HG02981 (cell line): ENCODE measurements around the gene HBD.

Experiments used
- ATAC-seq: cut with Tn5 transposase; IDR thresholded peaks from one replicate; pipeline ENCODE4 v1.9.1; 2021; ENCODE audit warnings: mild to moderate bottlenecking, moderate library complexity; ENCODE audit not compliant: unreplicated experiment

Gene HBD

DNA sequence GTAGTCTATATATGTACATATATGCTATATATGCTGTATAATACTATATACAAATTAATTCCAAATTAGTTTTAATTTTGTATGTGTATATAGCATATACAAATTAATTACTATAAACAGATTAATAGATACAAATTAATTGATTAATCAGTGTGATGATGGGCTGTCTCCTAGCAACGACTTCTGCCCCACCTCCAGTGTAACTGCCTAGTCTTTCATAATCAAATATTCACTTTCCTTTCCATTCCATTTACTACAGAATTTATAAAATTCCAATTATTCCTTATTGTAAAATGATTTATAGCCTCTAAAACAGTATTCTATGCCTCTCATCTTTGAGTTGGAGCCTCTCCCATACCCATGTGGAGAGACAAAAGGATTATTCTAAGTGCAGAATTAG, 976 bp downstream of the HBD start:
- no peak for ATAC-seq

DNA sequence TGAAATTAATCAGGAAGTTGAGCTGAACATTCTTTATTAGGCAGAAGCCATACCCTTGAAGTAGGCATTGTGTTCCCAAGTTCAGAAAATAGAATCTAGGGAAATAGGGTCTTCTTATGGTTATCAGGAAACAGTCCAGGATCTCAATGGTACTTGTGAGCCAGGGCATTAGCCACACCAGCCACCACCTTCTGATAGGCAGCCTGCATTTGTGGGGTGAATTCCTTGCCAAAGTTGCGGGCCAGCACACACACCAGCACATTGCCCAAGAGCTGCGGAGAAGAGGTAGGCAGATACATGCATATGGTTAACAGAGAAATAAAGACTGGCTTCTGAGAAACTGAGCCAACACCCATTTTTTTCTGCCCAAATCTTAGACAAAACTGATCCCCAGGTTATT, 1.5 kb downstream of the HBD start:
- ATAC-seq, result no peak

DNA sequence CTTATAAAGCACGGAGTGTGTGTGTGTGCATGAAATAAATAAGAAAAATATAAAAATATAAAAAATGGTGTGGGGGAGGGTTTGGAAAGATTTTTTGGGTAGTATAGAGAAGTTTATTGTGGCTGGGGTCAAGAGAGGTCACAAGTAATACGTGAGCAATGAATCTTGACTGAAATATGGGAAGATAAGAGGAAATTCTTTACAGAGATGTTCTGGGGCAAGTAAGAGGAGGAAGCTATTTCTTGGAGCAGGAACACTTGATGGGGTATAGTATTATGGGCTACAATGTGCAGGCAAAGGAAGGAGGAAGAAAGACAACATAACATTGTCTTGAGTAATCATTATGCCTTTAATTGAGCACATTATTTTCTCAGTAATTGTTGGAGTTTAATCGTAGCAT, 2.1 kb downstream of the HBD start:
- ATAC-seq, result no peak

DNA sequence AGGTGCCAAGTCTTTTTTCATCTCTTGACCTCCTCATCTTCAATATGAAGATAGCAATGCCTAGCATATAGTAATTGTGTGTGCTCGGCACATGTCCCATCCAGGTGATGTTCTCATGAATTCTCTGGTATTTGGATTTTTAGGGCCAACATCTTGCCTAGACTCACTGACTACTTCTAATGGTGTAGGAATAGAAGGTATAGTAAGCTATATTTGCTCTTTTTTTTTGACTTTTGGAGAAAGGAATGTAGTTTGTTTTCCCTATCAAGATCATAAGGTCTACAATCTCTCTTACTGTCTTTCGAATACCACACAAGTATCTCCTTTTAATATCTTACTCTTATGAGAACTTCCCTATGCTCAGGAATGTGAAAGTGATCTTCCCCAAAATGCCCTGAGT, 3.2 kb downstream of the HBD start:
- ATAC-seq, result no peak

DNA sequence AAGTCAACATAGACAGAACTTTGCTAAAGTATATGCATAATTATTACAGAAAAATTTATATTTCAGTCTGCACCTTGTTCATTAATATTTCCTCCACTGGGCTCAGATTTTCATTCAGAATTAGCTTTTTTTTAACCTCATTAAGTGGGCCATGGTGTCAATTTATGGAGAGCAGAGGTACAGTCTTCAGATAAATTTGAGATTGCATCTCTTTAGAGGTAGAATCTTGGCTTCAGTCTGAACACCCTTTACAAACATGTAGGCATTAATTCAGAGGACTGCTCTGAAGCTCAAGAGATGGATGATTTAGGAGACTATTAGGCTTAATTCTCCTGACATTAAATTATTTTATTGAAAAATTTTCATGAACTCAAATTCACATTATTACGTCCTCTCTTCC, 4.0 kb downstream of the HBD start:
- ATAC-seq, result no peak

DNA sequence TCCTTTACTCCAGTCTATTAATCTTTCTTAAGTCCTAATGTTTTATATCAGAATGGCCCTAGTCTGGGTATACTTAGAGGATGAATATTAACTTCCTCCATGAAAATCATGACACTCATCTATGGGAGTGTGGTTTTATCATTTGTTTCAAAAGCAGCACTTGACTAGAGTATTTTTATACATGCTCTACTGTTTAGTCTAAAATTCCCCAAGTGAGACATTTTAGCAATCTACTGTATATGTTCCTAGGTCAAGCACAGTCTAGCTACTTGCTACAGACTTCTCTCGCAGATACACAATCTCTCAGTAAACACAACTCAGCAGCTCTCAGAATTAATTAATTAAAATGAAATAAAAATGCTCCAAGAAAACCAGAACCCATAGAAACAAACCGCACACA, 4.5 kb downstream of the HBD start:
- ATAC-seq, result no peak

DNA sequence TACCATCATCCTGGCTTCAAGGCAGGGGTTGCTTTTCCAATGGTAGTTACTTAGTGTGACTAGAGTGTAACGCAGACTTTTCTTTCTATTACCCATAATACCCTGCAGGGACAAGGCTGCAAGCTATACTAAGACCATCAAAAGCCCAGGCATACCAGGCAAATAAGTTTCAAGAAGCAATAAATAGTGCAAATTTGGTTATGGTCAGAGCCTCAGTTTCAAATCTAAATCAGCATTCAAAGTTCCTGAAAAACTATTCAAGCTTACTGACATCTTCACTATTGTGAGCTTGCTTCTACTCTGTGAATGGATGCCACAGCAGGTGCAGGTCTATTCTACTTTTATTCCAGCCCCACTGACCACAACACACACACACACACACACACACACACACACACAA, 4.9 kb downstream of the HBD start:
- ATAC-seq, result no peak

DNA sequence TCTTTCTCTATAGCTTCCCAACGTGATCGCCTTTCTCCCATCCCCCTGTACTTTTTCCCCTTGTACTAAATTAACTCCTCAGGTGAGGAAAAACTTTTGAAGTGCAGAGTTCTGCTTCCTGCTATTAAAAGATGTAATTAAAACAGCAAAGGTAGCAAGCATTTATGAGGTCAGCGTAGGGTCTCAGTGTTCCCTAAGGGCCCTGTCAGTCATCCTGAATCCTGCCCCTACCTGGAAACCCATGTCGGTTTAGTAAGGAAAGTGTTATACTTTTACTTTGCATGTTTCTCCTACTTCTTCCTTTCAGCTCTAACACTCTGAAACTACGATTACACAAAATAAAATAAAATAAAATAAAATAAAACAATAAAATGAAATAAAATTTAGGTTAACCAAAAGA, 6.2 kb downstream of the HBD start:
- no peak for ATAC-seq

DNA sequence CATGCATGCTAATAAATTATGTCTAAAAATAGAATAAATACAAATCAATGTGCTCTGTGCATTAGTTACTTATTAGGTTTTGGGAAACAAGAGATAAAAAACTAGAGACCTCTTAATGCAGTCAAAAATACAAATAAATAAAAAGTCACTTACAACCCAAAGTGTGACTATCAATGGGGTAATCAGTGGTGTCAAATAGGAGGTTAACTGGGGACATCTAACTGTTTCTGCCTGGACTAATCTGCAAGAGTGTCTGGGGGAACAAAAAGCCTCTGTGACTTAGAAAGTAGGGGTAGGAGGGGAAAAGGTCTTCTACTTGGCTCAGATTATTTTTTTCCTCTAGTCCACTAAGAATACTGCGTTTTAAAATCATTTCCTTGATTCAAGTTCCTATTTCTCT, 6.6 kb downstream of the HBD start:
- no peak for ATAC-seq

DNA sequence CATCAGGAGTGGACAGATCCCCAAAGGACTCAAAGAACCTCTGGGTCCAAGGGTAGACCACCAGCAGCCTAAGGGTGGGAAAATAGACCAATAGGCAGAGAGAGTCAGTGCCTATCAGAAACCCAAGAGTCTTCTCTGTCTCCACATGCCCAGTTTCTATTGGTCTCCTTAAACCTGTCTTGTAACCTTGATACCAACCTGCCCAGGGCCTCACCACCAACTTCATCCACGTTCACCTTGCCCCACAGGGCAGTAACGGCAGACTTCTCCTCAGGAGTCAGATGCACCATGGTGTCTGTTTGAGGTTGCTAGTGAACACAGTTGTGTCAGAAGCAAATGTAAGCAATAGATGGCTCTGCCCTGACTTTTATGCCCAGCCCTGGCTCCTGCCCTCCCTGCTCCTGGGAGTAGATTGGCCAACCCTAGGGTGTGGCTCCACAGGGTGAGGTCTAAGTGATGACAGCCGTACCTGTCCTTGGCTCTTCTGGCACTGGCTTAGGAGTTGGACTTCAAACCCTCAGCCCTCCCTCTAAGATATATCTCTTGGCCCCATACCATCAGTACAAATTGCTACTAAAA, 7.5 kb downstream of the HBD start, which contains the start of gene HBB:
TSS of gene HBB (minus strand) at position 340 of the 579 bp plus-strand sequence. CDS start at position 290, 50 bp downstream.
- no peak for ATAC-seq

DNA sequence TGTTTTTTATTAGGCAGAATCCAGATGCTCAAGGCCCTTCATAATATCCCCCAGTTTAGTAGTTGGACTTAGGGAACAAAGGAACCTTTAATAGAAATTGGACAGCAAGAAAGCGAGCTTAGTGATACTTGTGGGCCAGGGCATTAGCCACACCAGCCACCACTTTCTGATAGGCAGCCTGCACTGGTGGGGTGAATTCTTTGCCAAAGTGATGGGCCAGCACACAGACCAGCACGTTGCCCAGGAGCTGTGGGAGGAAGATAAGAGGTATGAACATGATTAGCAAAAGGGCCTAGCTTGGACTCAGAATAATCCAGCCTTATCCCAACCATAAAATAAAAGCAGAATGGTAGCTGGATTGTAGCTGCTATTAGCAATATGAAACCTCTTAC, 8.8 kb downstream of the HBD start:
- ATAC-seq, result no peak

DNA sequence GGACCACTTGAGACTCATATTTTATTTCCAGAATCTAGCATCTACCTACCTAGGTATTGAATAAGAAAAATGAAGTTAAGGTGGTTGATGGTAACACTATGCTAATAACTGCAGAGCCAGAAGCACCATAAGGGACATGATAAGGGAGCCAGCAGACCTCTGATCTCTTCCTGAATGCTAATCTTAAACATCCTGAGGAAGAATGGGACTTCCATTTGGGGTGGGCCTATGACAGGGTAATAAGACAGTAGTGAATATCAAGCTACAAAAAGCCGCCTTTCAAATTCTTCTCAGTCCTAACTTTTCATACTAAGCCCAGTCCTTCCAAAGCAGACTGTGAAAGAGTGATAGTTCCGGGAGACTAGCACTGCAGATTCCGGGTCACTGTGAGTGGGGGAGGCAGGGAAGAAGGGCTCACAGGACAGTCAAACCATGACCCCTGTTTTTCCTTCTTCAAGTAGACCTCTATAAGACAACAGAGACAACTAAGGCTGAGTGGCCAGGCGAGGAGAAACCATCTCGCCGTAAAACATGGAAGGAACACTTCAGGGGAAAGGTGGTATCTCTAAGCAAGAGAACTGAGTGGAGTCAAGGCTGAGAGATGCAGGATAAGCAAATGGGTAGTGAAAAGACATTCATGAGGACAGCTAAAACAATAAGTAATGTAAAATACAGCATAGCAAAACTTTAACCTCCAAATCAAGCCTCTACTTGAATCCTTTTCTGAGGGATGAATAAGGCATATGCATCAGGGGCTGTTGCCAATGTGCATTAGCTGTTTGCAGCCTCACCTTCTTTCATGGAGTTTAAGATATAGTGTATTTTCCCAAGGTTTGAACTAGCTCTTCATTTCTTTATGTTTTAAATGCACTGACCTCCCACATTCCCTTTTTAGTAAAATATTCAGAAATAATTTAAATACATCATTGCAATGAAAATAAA, 9.5 kb downstream of the HBD start:
- ATAC-seq, result no peak

DNA sequence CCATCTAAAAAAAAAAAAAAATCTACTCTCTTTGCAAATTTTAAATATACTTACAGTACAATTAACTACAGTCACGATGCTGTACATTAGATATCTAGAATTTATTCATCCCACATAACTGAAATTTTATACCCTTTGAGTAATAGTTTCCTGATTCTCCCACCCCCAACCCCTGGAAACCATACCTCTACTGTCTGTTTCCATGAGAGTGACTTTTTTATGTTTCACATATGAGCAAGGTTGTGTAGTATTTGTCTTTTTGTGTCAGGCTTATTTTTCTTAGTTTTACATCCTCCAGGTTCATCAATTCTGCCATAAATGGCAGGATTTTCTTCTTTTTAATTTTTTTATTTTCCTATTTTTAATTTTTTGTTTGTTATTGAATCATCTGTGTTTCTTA, 10.6 kb downstream of the HBD start:
- ATAC-seq, result no peak

DNA sequence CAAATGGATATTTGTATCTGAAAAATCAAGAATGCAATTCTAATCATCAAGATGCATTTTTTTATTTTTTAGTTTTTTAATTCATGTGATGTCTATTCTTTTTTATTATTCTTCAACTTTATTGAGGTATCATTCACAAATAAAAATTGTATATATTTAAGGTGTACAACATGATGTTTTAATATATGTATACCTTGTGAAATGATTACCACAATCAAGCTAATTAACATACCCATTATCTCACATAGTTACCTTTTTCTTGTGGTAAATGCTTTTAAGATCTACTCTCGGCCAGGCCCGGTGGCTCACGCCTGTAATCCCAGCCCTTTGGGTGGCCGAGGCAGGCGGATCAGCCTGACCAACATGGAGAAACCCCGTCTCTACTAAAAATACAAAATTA, 11.1 kb downstream of the HBD start:
- no peak for ATAC-seq

DNA sequence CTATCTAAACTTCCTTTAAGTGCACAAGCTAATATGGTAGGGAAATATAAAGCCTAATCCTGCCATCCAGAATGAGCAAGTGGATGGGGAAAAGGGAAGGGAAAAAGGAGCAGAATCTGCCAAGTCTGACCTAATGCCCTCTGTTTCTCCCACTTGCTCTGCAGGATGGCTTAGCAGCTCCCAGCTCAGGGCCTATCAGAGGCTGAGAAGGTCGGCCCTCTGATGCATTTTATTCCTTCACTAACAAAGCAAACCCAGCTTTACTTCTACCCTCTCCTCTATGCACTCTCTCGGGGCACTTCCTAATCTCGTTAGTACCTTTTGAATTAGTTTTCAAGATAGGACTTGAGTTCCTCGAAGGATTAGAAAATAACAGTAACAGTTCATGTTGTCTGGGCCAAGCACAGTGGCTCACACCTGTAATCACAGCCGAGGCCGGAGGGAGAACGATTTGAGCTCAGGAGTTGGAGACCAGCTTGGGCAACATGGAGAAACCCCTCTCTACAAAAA, 23.9 kb downstream of the HBD start:
- no peak for ATAC-seq

DNA sequence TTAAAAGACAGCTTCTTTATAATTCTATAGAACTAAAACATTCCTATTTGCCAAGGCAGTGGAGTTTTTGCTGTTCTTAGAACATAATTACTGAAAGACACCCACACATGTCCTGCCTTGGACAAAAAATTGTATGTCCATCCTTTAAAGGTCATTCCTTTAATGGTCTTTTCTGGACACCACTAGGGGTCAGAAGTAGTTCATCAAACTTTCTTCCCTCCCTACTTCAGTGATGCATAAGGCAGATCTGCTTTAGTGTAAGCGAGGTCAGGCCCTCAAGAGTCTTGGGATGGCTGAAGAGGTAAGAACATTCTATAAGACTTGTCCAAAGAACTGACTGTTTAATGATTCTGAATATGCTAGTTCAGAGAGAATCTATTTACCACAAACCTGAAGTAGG, 29.5 kb downstream of the HBD start:
- ATAC-seq, result peak; percentile 87

DNA sequence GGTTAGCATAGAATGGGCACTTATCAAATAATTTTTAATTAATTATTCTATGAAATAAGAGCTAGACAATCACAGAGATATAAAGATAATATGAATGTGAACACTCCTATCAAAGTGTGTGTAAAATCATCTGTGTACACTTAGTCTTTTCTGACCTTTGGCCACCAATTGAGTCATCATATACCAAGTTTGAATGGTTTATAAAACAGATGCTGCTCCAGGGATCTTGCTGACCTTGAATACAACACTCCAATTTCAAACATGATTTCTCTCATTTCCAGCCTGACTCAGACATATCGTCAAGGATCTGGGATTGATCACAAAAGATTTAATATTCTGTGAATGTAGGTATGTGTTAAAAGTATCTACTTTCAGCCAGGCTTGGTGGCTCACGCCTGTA, 30.9 kb downstream of the HBD start:
- ATAC-seq, result no peak

DNA sequence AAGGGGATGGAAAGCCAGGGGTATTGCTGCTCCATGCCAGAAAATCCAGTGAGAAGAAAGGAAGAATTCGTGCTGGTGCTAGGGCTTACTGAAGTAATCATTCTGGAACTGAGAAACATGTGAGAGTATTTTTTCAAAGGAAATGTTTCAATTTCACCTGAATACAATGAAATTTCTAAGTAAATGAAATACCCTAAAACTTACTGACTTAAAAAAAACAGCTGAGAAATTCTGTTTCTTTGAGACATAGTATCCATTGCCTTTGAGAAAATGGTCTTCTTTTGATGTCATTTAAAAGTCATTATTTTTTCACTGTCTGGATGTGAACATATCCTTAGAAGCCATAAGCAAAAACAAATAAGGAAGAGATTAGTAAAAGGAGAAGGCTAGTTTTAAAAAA, 33.7 kb downstream of the HBD start, which contains the start of gene OR51V1:
TSS of gene OR51V1 (minus strand) at position 101 of the 400 bp plus-strand sequence. CDS start at position 101, 0 bp downstream.
- ATAC-seq, result no peak

DNA sequence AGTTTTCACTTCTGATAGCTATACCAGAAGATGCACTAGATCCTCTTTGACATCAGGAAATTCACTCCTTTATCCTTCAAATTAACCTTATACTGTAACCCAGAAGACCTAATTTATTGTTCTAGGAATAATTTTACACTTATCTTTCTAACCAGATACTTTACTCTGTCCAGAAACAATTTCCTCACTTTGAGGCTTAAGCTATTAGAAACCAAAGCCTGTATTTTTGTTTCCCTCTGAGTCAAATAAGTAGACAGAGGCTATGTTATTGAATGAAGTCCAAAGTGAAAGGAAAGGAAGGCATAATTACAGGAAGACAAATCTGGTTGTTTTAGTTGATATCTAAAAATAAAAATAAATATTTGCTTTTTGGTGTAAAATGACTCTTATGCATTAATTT, 36.0 kb downstream of the HBD start:
- no peak for ATAC-seq

DNA sequence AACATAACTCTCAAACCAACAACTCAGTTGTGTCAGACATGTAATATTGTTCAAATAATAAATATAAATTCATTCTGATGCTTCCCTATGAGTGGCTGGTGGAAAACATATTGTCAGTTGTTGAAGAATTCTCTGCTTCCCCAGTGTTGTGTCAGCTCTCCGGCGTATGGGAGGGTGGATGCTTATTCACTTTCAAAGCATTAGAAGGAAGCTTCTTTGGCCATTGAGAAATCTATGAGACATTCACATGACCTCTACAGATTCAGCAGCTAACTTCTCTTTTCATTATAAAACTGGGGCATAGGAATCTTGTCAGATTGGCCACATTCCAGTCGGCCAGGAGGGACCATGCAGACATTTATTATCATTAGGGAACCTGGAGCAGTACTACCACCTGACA, 36.7 kb downstream of the HBD start:
- no peak for ATAC-seq

DNA sequence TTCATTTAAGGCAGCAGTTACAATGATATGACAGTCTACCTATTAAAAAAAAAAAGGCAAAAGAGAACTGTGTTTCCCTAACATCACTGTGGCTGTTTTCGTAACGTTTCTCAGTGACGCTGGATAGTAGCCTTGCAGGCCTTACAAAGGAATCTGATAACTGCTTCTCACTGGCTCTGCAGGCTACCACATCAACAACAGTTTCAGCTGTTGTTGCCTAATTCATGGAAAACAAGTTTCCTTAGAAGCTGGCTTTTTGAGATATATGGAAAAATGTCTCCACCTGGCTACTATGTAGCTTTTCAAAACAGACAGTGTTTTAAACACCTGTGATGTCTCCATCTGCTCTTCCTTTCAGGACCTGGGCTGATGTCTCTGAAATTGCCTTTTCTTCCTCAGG, 37.6 kb downstream of the HBD start:
- no peak for ATAC-seq

DNA sequence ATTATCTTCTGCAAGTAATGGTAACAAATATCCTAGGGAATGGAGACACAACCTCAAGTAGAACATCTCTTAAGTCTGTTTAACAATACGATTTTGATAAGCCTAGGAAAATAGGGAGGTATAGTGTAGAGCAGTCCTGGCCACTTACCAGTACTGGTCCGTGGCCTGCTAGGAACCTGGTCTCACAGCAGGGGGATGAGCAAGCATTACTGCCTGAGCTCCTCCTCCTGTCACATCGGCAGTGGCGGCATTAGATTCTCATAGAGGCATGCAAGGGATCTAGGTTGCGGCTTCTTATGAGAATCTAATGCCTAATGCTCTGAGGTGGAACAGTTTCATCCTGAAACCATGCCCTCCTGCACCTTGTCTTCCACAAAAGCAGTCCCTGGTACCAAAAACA, 38.2 kb downstream of the HBD start:
- no peak for ATAC-seq
